Left colon (tissue), 2 donors: ENCODE measurements around the gene NCOA1. TPM values are rescaled to one million over a fixed set of nuclear protein-coding genes. Genes with fewer than 3 reads are reported as not detected.
"Not testable (repeated sequence)": the region's sequence is repeated elsewhere in the genome, so short reads cannot be mapped to it uniquely, and the experiment has no call there.

Experiments
- ATAC-seq: fragments of 200-7000 bp; cut with Tn5 transposase; one replicate; pipeline ENCODE4 v1.9.1; 2020; ENCODE audit warnings: mild to moderate bottlenecking, moderate library complexity
- DNase-seq, 2 donors: peaks; one replicate each; pipeline ENCODE4 v3.0.0-alpha.2; 2020
- intact Hi-C, 2 donors: fragments of 100-400 bp; cut with DNase I in 1 of 2; cut with micrococcal nuclease in 1 of 2; formaldehyde crosslinking; loops; one replicate each; pipeline versions ENCODE4 v1.11.2 to v1.14.0; 2022; cut with DNase I, micrococcal nuclease
- total RNA-seq, 2 donors: library from RNA; stranded (reverse); fragmentation: NEBNext Ultra II Directional; extraction: Animal tissue kit (Norgen Biotek cat#: 25700); gene quantifications; one replicate each; pipeline ENCODE4 v1.2.1, GENCODE V29; 2021
- donor health status: DM: no; HTN: no; CAD: no.
- donor health status: DM: yes; HTN: yes; CAD: no.

Gene NCOA1
- total RNA-seq, 2 donors from 2014 or later, result 34.2 to 38.9 TPM

DNA sequence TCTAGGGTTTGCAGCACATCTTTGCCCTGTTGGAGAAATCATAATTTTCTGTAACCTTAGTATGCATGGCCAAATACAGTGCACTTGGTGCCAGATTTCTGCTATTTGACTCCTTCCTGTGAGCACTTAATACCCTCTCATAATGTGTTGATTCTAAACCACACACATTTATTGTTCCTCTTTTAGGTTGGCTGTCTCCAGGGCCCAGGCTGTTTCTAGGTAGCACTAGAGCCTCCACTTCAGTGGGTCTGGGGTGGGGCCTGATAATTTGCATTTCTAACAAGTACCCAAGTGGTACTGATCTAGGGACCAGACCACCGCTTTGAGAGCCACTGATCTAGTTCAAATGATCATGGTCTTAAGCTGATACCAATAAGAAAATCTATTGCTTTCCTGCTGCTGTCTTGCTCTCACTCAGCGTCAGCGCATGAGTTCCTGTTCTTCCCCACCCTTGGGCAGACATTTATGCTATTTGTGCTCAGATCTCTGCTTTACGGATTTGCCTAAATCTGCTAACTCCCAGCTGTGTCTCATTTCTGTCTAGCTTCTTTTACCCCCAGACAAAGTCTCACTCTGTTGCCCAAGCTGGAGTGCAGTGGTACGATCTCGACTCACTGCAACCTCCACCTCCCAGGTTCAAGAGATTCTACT is 294.7 kb downstream of the NCOA1 start:
- peak; percentile 32 for ATAC-seq
- intact Hi-C loops, result no loop called here

DNA sequence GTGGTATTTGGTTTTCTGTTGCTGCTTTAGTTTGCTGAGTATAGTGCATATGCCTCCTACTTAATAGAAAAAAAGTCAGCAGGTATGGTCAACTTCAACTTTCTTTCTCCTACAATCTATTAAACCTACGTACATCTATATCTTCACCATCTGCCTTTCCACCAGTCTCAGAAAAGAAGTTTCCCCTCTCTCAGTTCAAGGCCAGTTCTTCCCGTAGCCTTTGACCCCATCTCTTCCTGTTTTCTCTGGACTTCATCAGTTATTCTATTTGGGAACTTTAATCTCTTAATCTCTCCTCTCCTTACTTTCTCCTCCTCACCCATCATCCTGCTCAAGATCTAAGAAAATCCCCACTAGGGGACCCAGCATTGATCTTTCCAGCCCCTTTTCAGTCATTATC is 296.5 kb downstream of the NCOA1 start:
- no peak for ATAC-seq
- DNase-seq, result no peak
- intact Hi-C loops, result no loop called here

More for the DNA sequence above, 294.7 kb downstream of the NCOA1 start:
- peak in 1 of 2 donors; percentile 21 for DNase-seq

DNA sequence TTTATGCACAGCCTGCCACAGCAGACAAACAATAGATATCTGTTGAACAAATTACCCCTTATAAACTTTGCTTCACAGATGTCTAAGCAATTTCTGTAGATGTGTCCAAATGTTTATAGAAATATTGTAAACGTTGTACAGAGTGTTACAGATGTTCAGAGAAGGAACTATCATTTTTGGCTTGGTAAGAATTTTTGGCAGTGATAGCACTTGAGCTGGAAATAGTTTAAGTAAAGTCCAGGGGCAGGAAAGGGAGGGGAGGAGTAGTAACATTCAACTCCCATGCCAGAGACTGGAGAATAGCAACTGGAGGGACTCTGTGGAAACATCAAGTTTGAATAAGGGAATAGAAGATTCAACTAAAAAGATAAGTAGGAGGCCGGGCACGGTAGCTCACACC is 297.8 kb downstream of the NCOA1 start:
- DNase-seq, result no peak
- intact Hi-C loops, result no loop called here
- no peak for ATAC-seq

DNA sequence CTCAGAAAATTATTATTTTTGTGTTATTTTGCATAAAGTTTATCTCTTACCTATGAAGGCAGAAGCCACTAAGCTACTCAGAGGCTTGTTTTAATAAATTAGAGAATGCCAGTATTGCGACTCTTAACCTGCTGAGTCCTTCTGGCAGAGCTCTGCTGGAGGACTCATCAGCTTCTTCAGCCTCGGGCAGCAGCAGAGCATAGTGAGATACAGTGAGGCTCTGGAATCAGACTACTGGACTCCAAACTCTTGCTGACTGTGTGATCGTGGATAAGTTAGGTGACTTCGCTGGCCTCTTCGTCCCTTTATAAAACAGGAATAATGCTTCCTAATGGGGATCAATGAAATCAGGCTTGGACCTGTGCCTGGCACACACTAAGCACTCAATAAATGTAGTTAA is 300.4 kb downstream of the NCOA1 start:
- intact Hi-C loops, result no loop called here
- no peak for ATAC-seq
- no peak for DNase-seq

DNA sequence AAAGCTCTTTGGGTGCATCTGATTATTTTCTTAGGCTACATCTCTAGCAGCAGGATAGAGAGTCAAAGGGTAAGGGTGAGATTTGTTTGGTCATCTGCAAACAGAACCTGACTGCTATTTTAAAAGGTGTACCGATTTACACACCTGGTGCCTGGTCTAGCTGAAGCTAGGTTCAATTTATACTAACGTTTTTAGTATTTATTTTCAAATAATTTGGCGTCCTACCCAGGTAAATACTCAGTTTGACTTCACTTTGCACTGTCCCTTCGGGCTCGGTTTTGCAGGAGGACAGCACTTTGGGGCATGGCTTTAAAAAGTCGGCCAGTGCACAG is 301.5 kb downstream of the NCOA1 start:
- intact Hi-C loops, result no loop called here
- peak; percentile 2 for ATAC-seq
- DNase-seq, result no peak

DNA sequence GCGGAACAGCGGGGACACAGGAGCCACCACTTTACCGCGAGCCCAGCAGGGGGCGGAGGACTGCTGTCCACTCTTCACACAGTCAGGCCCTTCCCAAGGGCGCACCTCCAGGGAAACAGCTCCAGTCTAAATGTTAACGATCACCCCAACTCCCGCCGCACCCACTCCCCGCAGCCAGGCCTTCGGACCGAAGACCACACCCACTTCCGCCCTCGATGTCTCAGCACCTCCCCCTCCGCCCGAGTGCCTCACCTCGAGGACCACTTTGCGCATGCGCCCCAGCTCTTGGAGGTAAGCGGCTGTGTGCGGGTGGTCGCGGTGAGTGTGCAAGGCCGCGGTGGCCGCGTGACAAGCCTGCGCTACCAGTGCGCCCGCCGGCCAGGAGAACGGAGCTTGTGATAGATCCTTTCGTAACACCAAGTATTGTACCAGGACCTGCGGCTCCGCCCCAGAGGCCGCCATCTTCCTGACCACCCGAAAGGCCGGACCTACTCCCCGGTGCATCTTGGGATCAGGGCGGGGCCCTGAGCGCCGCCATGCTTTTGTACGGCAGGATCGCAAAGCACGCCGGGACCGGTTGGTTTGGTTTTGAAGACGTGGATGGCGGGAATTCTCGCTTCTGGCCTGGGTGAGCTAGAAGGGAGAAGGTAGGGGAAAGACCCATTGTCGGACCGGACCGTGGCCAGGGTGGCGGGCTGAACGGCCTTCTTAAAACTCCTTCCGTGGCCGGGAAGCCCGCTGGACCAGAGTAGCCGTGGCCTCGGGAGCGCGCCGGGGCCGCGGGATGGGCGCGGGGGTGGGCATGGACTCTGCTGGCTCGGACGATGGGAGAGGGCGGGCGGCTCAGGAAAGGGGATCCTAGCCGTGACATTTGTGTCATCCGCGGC is 302.1 kb downstream of the NCOA1 start, which contains the start of the genes CENPO and PTRHD1:
Gene CENPO, plus strand, starts transcription at position 552 of the 887 bp plus-strand sequence. CDS start 495 bp downstream, outside the sequence.
Gene PTRHD1, minus strand, starts transcription at position 518 of the 887 bp plus-strand sequence. Its CDS starts 14 bp downstream, at position 504.
- ATAC-seq (peak; percentile 95), DNase-seq (peak; percentile 97 to 98)
- intact Hi-C loops, result no loop called here

DNA sequence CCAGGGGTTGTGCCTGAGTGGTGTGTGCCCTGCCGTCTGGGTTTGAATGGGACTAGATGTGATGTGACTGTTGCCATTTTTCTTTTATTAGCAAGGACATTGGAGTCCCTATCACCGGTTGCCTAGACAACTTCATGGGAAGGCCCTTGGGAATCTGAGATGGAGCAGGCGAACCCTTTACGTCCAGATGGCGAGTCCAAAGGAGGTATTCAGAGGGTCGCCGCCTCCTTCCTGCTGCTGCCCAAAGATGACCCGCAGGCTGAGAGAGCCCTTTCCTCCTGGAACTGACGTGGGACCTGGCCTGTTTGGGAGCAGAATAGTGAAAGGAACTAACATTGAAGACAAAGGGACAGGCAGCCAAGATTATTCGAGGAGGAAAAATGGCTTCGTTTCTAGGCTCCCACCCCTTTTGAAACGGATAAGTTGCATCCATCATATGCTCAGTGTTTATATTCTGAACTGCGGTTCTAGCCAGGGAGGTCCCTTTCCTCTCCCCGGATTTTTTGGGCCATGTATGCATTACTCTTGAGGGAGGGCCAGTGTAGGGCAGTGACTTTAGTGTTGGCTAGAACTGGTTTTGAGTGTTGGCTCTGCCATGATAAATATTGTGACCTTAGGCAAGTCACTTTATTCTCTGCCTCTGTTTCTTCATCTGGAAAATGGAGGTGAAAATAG is 302.8 kb downstream of the NCOA1 start:
- intact Hi-C loops, result no loop called here
- peak in 1 of 2 donors; percentile 21 for DNase-seq
- no peak for ATAC-seq

DNA sequence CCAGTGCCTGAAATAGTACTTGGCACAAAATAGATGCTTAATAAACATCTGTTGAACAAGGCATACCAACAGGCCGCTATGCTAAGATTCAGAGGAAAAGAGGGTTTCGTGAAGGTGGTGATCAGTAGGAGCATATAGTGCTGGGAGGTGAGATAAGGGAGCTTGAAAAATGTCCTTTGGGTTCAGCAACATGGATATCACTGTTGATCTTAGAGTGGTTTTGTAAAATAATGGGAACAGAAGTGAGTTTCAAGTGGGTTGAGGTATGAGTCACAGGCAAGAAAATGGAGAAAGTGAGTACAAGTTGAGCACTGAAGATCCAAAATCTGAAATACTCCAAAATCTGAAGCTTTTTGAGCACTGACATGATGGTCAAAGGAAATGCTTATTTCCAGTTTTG is 306.6 kb downstream of the NCOA1 start:
- ATAC-seq (no peak), DNase-seq (no peak)
- intact Hi-C loops, result no loop called here

DNA sequence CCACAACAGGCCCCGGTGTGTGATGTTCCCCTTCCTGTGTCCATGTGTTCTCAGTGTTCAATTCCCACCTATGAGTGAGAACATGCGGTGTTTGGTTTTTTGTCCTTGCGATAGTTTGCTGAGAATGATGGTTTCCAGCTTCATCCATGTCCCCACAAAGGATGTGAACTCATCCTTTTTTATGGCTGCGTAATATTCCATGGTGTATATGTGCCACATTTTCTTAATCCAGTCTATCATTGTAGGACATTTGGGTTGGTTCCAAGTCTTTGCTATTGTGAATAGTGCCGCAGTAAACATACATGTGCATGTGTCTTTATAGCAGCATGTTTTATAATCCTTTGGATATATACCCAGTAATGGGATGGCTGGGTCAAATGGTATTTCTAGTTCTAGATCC is 309.4 kb downstream of the NCOA1 start:
- intact Hi-C loops, DNase-seq, ATAC-seq: not testable (repeated sequence)

DNA sequence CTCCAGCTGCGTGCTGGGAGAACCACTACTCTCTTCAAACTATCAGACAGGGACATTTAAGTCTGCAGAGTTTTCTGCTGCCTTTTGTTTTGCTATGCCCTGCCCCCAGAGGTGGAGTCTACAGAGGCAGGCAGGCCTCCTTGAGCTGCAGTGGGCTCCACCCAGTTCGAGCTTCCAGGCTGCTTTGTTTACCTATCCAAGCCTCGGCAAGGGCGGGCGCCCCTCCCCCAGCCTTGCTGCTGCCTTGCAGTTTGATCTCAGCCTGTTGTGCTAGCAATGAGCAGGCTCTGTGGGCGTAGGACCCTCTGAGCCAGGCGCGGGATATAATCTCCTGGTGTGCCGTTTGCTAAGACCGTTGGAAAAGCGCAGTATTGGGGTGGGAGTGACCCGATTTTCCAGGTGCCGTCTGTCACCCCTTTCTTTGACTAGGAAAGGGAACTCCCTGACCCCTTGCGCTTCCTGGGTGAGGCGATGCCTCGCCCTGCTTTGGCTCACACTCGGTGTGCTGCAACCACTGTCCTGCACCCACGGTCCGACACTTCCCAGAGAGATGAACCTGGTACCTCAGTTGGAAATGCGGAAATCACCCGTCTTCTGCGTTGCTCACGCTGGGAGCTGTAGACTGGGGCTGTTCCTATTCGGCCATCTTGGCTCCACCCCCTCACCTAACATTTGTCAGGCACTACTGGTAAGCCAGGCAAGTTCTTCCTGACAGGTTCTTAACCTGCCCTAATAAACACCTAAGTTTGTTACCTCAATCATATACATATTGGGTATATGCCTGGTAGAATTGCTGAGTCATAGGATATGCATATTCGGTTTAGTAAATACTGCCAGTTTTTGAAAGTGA is 315.0 kb downstream of the NCOA1 start:
- ATAC-seq (peak; percentile 52), DNase-seq (peak in 1 of 2 donors; percentile 79)
- intact Hi-C loops, result not testable (repeated sequence)

DNA sequence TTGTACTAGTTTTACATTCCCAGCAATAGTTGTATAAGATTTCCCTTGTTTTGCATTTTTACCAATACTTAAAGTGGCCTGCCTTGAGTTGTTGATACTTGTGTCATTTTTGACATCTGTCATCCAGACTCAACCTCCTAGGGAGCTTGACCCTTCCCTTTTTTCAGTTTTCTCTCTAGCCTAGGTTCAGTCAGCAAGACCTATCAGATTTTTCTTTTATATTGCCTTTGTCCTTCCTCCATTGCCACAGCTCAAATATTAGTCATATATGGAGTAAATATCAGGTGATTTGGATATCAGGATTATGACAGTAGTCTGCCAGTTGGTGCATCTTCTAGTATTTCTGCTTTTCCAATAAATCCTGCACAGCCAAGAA is 315.6 kb downstream of the NCOA1 start:
- intact Hi-C loops, result no loop called here
- no peak for DNase-seq
- peak; percentile 41 for ATAC-seq

DNA sequence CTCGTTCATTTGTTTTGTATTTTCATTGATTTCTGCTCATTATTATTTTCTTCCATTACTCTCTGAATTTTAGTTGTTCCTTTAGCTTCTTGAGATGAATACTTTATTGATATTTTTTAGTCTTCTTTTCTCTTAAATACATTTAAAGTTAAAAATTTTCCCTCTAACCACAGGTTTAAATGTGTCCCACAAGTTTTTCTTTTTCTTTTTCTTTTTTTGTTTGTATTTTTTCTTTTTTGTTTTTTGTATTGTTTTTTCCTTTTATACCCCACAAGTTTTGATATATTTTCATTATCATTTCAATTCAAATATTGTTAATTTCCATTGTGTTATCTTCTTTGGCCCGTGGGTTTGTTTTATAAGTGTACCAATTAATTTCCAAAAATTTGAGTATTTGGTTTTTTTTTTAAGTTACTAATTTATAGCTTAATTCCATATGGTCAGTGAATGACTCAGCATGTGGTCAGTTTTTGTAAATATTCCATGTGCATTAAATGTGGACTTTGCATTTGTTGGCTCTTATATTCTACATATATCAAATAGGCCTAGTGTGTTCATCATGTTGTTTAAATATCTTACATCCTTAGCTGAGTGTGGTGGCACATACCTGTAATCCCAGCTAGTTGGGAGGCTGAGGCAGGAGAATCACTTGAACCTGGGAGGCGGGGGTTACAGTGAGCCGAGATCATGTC is 318.4 kb downstream of the NCOA1 start:
- DNase-seq (no peak), ATAC-seq (peak; percentile 26)
- intact Hi-C loops, result no loop called here

DNA sequence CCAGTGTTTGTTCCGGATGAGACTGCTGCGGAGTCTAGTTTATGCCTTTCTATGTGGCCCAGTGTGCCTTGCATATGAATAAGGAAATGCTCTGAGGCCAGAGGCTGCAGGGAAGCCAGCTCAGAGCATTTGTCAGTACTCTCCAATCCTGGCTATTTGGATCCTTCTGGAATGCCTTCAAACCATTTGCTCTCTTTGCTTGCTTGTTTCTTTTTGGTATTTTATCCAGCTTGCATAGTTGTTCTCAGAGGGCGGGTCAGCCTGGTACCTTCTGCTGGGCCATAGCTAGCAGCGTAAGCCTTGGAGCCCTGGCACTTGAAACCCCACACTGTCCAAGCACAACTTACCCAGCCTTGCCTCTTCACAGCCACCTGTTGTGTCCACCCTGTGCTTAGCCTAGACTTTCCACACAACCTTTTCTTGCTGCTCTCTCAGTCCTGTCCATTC is 322.7 kb downstream of the NCOA1 start:
- DNase-seq, result no peak
- intact Hi-C loops, result no loop called here
- no peak for ATAC-seq

DNA sequence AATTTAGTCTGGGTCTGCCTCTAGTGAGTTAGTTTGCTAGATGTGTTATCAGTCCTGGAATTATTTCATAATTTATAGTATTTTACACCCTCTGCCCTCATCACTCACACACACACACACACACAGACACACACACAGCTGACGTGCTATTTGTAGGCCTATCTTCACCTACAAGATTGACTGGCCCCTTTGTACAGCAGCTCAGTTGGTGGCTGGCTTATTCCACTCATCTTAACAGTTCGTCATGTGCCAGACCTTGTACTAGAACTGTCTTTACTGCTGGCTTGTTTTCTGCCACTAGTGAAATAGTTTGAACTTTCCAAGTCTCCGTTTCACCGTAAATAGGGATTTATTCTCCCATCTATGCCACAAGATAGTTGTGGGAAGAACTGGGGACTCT is 323.5 kb downstream of the NCOA1 start:
- no peak for DNase-seq
- intact Hi-C loops, result no loop called here
- no peak for ATAC-seq

DNA sequence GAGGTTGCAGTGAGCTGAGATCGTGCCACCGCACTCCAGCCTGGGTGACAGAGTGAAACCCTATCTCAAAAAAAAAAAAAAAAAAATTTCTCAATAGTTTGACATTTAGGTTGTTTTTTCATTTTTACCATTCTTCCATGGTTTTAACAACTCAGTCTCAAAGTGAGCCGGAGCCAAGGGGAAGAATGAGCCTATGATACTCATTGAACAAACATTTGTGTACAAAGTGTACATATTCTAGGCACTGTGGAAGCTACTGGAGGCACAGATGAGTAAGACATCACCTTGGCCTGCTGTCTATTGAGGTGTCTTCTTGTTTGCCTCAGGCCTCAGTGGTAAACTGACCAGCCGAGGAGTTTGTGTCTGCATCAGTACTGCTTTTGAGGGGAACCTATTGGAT is 324.1 kb downstream of the NCOA1 start:
- no peak for DNase-seq
- intact Hi-C loops, result no loop called here
- no peak for ATAC-seq

DNA sequence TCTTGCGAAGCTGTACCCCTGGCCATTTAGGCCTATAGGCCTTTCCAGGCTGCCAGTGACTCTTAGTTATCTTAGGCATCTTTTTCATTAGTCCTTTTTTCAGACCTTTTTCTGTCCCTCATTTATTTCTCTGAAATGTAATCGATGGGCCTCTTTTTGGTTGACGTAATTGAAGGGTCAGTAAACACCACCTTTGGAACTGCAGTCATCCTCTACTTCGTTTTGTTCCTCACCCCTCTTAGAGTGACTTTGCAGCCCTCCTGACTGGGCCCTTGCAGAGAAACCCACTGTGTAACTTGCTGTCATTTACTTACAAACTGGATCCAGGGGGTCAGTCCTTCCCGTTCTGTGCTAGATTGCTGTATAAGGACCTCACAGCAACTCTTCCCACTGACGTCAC is 325.4 kb downstream of the NCOA1 start:
- intact Hi-C loops, result no loop called here
- DNase-seq (no peak), ATAC-seq (no peak)

DNA sequence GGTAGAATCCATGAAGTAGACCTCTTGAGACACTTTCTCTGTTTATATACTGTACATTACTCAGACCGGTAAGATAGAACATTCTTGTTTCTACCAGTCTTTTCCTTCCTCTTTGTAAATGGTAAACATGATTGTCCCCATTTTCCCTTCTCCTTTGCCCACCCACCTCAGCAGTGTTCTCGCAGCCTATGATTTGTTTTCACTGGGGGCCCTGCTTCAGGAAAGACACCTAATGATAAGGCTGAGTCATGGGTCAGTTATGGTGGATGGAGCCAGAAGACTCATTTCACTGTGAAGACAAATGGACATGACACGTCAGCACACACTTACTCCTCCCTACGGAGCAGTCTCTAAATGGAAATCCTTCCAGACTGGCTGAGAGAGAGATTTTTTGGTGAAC is 325.8 kb downstream of the NCOA1 start:
- intact Hi-C loops, result no loop called here
- no peak for ATAC-seq
- DNase-seq, result no peak

DNA sequence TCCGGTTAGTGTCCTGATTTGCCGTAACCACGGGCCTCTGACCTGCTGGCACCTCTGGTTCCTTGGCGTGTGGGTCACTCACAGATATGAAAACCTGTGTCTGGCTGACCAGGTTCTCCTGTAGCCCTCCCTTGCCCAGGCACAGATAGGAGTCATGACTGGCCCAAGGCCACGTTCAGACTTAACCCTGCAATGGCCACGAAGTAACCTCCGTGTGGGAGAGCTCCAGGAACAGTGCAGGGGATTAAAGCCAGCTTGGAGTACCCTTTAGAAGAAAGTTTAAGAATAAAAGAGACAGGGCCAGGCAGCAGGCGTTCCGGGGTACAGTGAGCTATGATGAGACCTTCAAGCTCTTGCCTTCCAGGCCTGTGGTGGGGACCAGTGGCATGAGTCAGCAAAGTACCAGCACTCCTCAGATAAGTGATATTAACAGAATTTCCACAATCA is 327.7 kb downstream of the NCOA1 start:
- ATAC-seq (no peak), DNase-seq (no peak)
- intact Hi-C loops, result no loop called here
